22Rv1 (cell line): ENCODE measurements around the gene STK39.

Experiments used
- ZFX ChIP-seq: fragments of 450-650 bp; IDR thresholded peaks from 2 replicates; pipeline ENCODE4 v1.6.1; 2017; ENCODE audit warnings: antibody characterized with exemption, borderline replicate concordance
- TF ChIP-seq, protein P1 (sequence below): fragments of 450-650 bp; IDR thresholded peaks from 2 replicates; pipeline ENCODE4 v1.5.1; 2017; ENCODE audit warnings: mild to moderate bottlenecking

DNA sequence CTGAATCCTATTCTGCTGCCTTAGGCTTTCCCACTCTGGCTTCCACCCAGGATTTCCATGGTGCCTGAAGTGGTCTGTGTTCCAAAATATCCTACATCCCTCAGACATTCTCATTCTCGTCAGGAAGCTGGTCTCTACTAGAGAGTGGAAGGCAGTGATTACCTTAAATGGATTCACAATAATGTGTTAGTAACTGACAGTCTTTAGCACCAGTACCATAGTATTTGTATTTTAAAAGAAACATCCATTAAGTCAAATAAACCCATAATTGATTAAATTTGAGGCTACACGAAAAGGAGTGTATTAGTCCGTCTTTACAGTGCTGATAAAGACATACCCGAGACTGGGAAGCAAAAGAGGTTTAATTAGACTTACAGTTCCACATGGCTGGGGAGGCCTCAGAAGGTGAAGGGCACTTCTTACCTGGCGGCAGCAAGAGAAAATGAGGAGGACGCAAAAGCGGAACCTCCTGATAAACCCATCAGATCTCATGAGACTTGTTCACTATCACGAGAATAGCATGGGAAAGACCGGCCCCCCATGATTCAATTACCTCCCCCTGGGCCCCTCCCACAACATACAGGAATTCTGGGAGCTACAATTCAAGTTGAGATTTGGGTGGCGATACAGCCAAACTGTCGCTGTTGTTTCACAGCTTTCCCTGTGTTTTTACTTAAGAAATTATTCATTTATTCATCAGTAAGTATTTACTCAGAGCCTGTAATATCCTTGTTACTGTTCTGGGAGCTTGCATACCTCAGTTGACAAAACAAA, 306.5 kb downstream of the STK39 start:
- TF ChIP-seq, protein P1, sequence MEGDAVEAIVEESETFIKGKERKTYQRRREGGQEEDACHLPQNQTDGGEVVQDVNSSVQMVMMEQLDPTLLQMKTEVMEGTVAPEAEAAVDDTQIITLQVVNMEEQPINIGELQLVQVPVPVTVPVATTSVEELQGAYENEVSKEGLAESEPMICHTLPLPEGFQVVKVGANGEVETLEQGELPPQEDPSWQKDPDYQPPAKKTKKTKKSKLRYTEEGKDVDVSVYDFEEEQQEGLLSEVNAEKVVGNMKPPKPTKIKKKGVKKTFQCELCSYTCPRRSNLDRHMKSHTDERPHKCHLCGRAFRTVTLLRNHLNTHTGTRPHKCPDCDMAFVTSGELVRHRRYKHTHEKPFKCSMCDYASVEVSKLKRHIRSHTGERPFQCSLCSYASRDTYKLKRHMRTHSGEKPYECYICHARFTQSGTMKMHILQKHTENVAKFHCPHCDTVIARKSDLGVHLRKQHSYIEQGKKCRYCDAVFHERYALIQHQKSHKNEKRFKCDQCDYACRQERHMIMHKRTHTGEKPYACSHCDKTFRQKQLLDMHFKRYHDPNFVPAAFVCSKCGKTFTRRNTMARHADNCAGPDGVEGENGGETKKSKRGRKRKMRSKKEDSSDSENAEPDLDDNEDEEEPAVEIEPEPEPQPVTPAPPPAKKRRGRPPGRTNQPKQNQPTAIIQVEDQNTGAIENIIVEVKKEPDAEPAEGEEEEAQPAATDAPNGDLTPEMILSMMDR: no peak
- TF ChIP-seq ZFX: no peak
